Memory B cell (primary cell): ENCODE data around the gene INMT.
A peak's percentile ranks its signal among the peaks of the same experiment; 100 is the strongest.

Experiments used
- ATAC-seq: fragments of 150-1000 bp; cut with Tn5 transposase; 2 replicates; pipeline ENCODE4 v1.10.0; 2021; ENCODE audit warnings: low read depth, mild to moderate bottlenecking, moderate library complexity
- DNase-seq, 2 donors: peaks; one replicate each; pipeline ENCODE4 v3.0.0; 2022; ENCODE audit warnings: low spot score in 2 of 2
- H3K27ac Mint-ChIP-seq: one replicate; pipeline ENCODE4 v1.8.0; 2022; ENCODE audit warnings: mild to moderate bottlenecking, moderate library complexity, mixed read lengths
- H3K27me3 Mint-ChIP-seq: one replicate; pipeline ENCODE4 v1.8.0; 2022; ENCODE audit warnings: mixed read lengths
- H3K36me3 Mint-ChIP-seq: one replicate; pipeline ENCODE4 v1.8.0; 2022; ENCODE audit warnings: mild to moderate bottlenecking, mixed read lengths
- H3K4me1 Mint-ChIP-seq: one replicate; pipeline ENCODE4 v1.8.0; 2022; ENCODE audit warnings: mixed read lengths
- H3K4me3 Mint-ChIP-seq: one replicate; pipeline ENCODE4 v1.8.0; 2022; ENCODE audit warnings: mild to moderate bottlenecking, moderate library complexity, mixed read lengths
- H3K9me3 Mint-ChIP-seq: one replicate; pipeline ENCODE4 v1.8.0; 2022; ENCODE audit warnings: mixed read lengths

INMT gene

GRCh38 chr7:30733216-30733615, 18.7 kb upstream of the INMT start:
- no peak overlapping the region for H3K27ac Mint-ChIP-seq
- DNase-seq: no peak
- no peak for ATAC-seq
- no peaks in the 10 kb centered on the region for H3K9me3 Mint-ChIP-seq
- H3K4me1 Mint-ChIP-seq: peaks cover 8% of the 10 kb centered on the region
- no peak overlapping the region for H3K4me3 Mint-ChIP-seq
- H3K36me3 Mint-ChIP-seq: no peaks in the 10 kb centered on the region
- H3K27me3 Mint-ChIP-seq: peaks cover 11% of the 10 kb centered on the region

GRCh38 chr7:30733691-30734090, 18.2 kb upstream of the INMT start:
- Mint-ChIP-seq H3K4me3 (no peak overlapping the region), H3K27me3 (peaks cover 11% of the 10 kb centered on the region), H3K27ac (no peak overlapping the region), H3K4me1 (peaks cover 7% of the 10 kb centered on the region), H3K9me3 (no peaks in the 10 kb centered on the region), H3K36me3 (no peaks in the 10 kb centered on the region)
- no peak for DNase-seq
- ATAC-seq: no peak

DNA sequence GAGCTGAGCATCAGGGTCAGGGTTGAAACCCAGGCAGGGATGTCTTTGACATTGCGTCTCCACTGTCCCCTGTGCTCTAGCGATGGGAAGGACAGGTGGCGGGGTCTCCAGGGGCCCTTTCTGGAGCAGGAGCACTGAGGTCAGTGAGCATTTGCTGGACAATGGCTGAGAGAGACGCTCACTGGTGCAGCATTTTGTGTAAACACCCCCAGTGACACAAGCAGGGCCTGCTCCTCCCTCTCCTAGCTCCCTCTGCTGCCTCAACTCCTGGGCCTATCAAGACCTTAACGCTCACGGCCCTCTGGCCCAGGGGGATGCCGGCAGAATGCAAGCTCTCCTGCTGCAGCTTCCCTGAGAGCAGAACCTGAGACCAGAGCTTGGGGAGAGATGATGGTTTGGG, 17.4 kb upstream of the INMT start:
- no peak overlapping the region for H3K27ac Mint-ChIP-seq
- no peak overlapping the region for H3K4me3 Mint-ChIP-seq
- DNase-seq (no peak), ATAC-seq (no peak)
- no peaks in the 10 kb centered on the region for H3K36me3 Mint-ChIP-seq
- H3K4me1 Mint-ChIP-seq: peaks cover 3% of the 10 kb centered on the region
- no peaks in the 10 kb centered on the region for H3K9me3 Mint-ChIP-seq
- H3K27me3 Mint-ChIP-seq: peaks cover 11% of the 10 kb centered on the region

- no peaks in the 10 kb centered on the region for H3K36me3 Mint-ChIP-seq
- H3K4me3 Mint-ChIP-seq: no peak overlapping the region
- no peak for DNase-seq
- no peak for ATAC-seq
- H3K9me3 Mint-ChIP-seq: no peaks in the 10 kb centered on the region
- peaks cover 5% of the 10 kb centered on the region for H3K4me1 Mint-ChIP-seq
- H3K27ac Mint-ChIP-seq: no peak overlapping the region
- peaks cover 11% of the 10 kb centered on the region for H3K27me3 Mint-ChIP-seq
These were observed 16.3 kb upstream of the INMT start for GRCh38 chr7:30735631-30736030.

DNA sequence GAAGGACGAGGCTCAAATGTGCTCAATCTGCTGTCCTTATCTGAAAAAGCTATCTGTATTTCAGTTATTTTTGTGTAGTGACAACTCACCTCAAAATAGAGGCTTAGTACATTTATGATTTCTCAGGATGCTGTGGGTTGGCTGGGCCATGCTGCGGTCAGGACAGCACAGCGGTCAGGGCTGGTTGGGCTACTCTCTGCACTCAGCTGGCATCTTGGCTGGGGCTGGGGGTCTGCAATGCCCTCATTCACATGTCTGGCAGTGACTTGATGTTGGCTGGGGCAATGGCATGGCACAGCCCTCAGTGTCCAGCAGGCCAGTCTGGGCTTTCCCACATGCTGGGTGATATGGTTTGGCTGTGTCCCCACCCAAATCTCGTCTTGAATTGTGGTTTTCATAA, 15.6 kb upstream of the INMT start:
- no peak for ATAC-seq
- Mint-ChIP-seq H3K4me3 (no peak overlapping the region), H3K9me3 (no peaks in the 10 kb centered on the region), H3K27me3 (peaks cover 11% of the 10 kb centered on the region), H3K4me1 (peaks cover 5% of the 10 kb centered on the region), H3K36me3 (no peaks in the 10 kb centered on the region), H3K27ac (no peak overlapping the region)
- DNase-seq: no peak

- no peak overlapping the region for H3K27ac Mint-ChIP-seq
- ATAC-seq (no peak), DNase-seq (no peak)
- no peaks in the 10 kb centered on the region for H3K36me3 Mint-ChIP-seq
- H3K9me3 Mint-ChIP-seq: no peaks in the 10 kb centered on the region
- no peak overlapping the region for H3K4me3 Mint-ChIP-seq
- peaks cover 11% of the 10 kb centered on the region for H3K27me3 Mint-ChIP-seq
- H3K4me1 Mint-ChIP-seq: peaks cover 5% of the 10 kb centered on the region
These were observed 13.7 kb upstream of the INMT start for GRCh38 chr7:30738026-30738915.

- Mint-ChIP-seq H3K36me3 (no peaks in the 10 kb centered on the region), H3K9me3 (no peaks in the 10 kb centered on the region), H3K4me1 (peaks cover 5% of the 10 kb centered on the region), H3K27ac (no peak overlapping the region), H3K27me3 (peaks cover 15% of the 10 kb centered on the region), H3K4me3 (no peak overlapping the region)
- no peak for DNase-seq
- no peak for ATAC-seq
These were observed 12.2 kb upstream of the INMT start for GRCh38 chr7:30739691-30740090.

GRCh38 chr7:30740417-30741181, 11.3 kb upstream of the INMT start:
- DNase-seq (peak; percentile 67 to 72), ATAC-seq (peak; percentile 62)
- Mint-ChIP-seq H3K27ac (no peak overlapping the region), H3K4me3 (no peak overlapping the region), H3K9me3 (no peaks in the 10 kb centered on the region), H3K4me1 (peaks cover 5% of the 10 kb centered on the region), H3K27me3 (peaks cover 11% of the 10 kb centered on the region), H3K36me3 (no peaks in the 10 kb centered on the region)

DNA sequence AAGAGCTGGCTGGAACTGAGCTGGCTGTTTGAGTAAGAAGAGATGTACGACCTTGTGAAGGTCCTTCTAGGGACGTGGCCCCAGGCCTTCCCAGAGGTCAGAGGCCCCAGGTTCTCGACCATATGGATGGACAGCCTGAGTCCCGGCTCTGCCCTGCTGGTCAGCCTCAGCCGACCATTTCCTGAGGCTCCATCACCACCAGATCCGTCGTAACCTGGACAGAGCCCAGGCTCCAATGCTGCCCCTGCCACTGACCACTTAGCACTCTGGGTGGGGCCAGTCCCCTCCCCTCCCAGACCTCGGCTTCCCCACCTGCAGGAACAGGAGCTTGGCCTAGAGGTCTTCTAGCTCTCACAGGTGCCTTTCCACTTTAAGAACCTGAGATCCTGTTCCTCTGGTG, 10.6 kb upstream of the INMT start:
- peaks cover 11% of the 10 kb centered on the region for H3K27me3 Mint-ChIP-seq
- peaks cover 5% of the 10 kb centered on the region for H3K4me1 Mint-ChIP-seq
- no peak overlapping the region for H3K27ac Mint-ChIP-seq
- no peaks in the 10 kb centered on the region for H3K9me3 Mint-ChIP-seq
- H3K4me3 Mint-ChIP-seq: no peak overlapping the region
- no peaks in the 10 kb centered on the region for H3K36me3 Mint-ChIP-seq
- ATAC-seq: no peak
- no peak for DNase-seq

DNA sequence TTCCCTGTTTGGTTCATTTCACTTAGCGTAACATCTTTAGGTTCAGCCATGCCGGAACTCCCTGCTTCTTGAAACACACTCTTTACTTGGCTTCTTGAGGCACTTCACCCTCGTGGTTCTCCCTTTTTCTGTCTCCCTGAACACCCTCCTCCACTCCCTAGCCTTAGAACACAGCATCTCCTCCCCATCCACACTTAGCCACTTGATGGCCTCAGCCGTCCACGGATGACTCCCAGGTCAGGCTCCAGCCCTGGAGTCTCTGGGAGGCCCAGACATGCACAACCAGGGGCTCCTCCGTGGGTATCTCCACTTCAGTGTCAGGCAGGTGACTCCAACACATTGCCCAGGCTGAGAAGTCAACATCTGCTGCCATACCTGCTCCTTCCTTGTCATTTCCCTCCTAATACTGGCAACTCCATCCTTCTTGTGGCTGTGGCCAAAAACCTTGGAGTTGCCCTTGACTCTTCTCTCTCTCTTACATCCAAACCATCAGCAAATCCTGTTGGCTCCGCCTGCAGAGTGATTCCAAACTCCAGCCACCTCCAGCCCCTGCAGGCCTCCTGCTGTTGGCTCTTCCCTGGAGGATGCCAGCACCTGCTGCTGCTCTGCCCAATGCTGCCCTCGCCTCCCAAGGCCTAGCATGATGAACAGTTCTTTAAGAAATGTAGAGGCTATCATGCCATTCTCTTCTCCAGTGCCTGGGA, 8.4 kb upstream of the INMT start:
- no peak for ATAC-seq
- DNase-seq: no peak
- H3K36me3 Mint-ChIP-seq: no peaks in the 10 kb centered on the region
- H3K4me1 Mint-ChIP-seq: peaks cover 2% of the 10 kb centered on the region
- no peak overlapping the region for H3K4me3 Mint-ChIP-seq
- H3K27ac Mint-ChIP-seq: no peak overlapping the region
- peaks cover 11% of the 10 kb centered on the region for H3K27me3 Mint-ChIP-seq
- H3K9me3 Mint-ChIP-seq: no peaks in the 10 kb centered on the region

DNA sequence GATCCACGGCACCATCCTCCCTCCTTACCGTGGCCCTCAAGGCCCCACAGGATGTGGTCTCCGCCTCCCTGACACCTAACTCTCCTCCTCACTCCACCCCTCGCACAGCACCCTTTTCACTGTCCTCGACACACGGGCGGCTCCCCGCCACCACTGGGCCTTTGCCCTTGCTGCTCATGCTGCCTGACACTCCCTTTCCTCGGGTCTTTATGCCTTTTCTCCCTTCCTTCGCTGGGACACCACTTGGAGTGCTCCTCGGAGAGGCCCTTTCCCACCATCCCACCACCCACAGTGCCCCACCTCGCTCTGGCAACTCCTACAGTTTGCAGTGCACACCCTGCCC, 7.9 kb upstream of the INMT start:
- no peak for ATAC-seq
- Mint-ChIP-seq H3K4me1 (peaks cover 2% of the 10 kb centered on the region), H3K27ac (no peak overlapping the region), H3K36me3 (no peaks in the 10 kb centered on the region), H3K4me3 (no peak overlapping the region), H3K9me3 (no peaks in the 10 kb centered on the region), H3K27me3 (peaks cover 11% of the 10 kb centered on the region)
- no peak for DNase-seq

DNA sequence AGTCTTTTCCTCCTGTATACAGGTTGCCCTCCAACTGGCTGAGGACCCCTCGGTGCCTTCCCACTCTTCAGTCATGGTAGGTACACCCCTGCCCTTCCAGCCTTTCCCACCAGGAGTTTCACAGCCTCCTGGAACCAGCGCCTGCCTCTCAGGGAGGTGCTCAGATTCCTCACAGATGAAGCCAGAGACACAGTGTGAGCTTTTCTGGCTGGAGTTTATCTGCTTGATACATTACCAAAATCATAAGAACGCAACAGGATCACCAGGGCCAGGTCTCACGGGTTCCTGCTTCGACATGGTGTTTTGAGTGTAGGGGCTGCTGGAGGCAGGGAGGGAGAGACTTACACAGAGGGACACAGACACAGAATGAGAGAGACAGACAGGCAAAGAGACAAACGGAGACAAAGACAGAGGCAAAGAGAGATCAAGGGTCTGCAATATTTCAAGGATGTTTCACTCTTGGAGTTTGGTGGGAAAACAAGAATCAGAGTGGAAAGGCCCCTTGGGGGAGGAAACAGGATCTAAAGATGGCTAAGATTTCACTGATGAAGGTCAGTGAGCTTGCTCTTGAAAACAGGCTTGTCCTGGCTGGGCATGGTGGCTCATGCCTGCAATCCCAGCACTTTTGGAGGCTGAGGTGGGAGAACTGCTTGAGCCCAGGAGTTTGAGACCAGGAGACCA, 6.5 kb upstream of the INMT start:
- H3K27me3 Mint-ChIP-seq: peaks cover 11% of the 10 kb centered on the region
- ATAC-seq (no peak), DNase-seq (no peak)
- H3K4me3 Mint-ChIP-seq: no peak overlapping the region
- H3K4me1 Mint-ChIP-seq: peaks cover 2% of the 10 kb centered on the region
- H3K36me3 Mint-ChIP-seq: no peaks in the 10 kb centered on the region
- no peak overlapping the region for H3K27ac Mint-ChIP-seq
- no peaks in the 10 kb centered on the region for H3K9me3 Mint-ChIP-seq

DNA sequence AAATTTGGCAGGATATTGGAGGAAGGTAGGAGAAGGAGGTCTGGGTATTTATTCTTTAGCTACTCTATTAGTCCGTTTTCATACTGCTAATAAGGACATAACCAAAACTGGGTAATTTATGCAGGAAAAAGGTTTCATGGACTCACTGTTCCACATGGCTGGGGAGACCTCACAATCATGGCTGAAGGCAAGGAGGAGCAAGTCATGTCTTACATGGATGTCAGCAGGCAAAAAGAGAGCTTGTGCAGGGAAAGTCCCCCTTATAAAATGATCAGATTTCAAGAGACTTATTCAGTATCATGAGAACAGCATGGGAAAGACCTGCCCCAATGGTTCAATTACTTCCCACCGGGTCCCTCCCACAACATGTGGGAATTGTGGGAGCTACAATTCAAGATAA, 1.9 kb upstream of the INMT start:
- Mint-ChIP-seq H3K36me3 (no peaks in the 10 kb centered on the region), H3K4me1 (no peaks in the 10 kb centered on the region), H3K27me3 (peaks cover 9% of the 10 kb centered on the region), H3K9me3 (peaks cover 5% of the 10 kb centered on the region), H3K4me3 (no peak overlapping the region), H3K27ac (no peak overlapping the region)
- DNase-seq: no peak
- ATAC-seq: no peak
